IMR-90 (cell line): ENCODE measurements around the gene CDK5R1. TPM values are rescaled to one million over a fixed set of nuclear protein-coding genes. Genes with fewer than 3 reads are reported as not detected.

ENCODE experiments used
- ATAC-seq: fragments of 200-7000 bp; cut with Tn5 transposase; 2 replicates; pipeline ENCODE4 v1.9.1; 2020; ENCODE audit warnings: low read depth, mild to moderate bottlenecking, moderate library complexity
- BruUV-seq: library from RNA; stranded (reverse); fragments of 400-500 nt; replicated peaks from 2 replicates; lab custom pipeline; 2021; lab: Mats Ljungman, UMichigan
- CTCF ChIA-PET: fragments of 300-600 bp; formaldehyde crosslinking; extraction: SDS; loops from one replicate; lab custom pipeline; 2021; ENCODE audit warnings: antibody characterized with exemption; lab: Yijun Ruan, JAX
- POLR2A ChIA-PET: fragments of 300-600 bp; sonication (Branson Sonifier 250); formaldehyde crosslinking; loops from one replicate; lab custom pipeline; 2022; ENCODE audit warnings: antibody characterized with exemption; ENCODE audit not compliant: unreplicated experiment; lab: Charles Lee
- DNase-seq: peaks from one replicate; pipeline ENCODE4 v3.0.0; 2013
- H2AFZ ChIP-seq: replicated peaks from 2 replicates; pipeline ENCODE3; 2013; ENCODE audit warnings: low read length, mild to moderate bottlenecking; ENCODE audit not compliant: poor library complexity
- H2AK5ac ChIP-seq: 2 replicates; pipeline ENCODE4 v1.6.1; 2013; ENCODE audit warnings: low read depth, low read length, inconsistent platforms
- H2AK9ac ChIP-seq: replicated peaks from 2 replicates; pipeline ENCODE3; 2013; ENCODE audit warnings: mild to moderate bottlenecking, low read depth, low read length, moderate library complexity; ENCODE audit not compliant: poor library complexity
- H2BK120ac ChIP-seq: 2 replicates; pipeline ENCODE4 v1.6.1; 2013; ENCODE audit warnings: low read depth, low read length, inconsistent platforms
- H2BK15ac ChIP-seq: 3 replicates; pipeline ENCODE4 v1.6.1; 2013; ENCODE audit warnings: low read depth, low read length, inconsistent platforms
- H2BK20ac ChIP-seq: 2 replicates; pipeline ENCODE4 v1.6.1; 2013; ENCODE audit warnings: low read depth, mild to moderate bottlenecking, inconsistent platforms, low read length, moderate library complexity
- H2BK5ac ChIP-seq: 2 replicates; pipeline ENCODE4 v1.6.1; 2013; ENCODE audit warnings: mild to moderate bottlenecking, low read depth, low read length, inconsistent platforms; ENCODE audit not compliant: poor library complexity, severe bottlenecking
- H3K14ac ChIP-seq: replicated peaks from 2 replicates; pipeline ENCODE4 v1.6.1; 2013; ENCODE audit warnings: low read depth, low read length, inconsistent platforms
- H3K18ac ChIP-seq: 2 replicates; pipeline ENCODE4 v1.6.1; 2013; ENCODE audit warnings: low read depth, low read length, control low read depth
- H3K23ac ChIP-seq: 2 replicates; pipeline ENCODE4 v1.6.1; 2013; ENCODE audit warnings: low read depth, low read length, inconsistent platforms
- H3K27ac ChIP-seq: 2 replicates; pipeline ENCODE4 v1.5.1; 2013; ENCODE audit warnings: mild to moderate bottlenecking, control low read depth, low read length; ENCODE audit not compliant: insufficient read depth
- H3K27me3 ChIP-seq: 2 replicates; pipeline ENCODE4 v1.6.1; 2013; ENCODE audit warnings: low read length; ENCODE audit not compliant: control insufficient read depth, insufficient read depth
- H3K36me3 ChIP-seq: 2 replicates; pipeline ENCODE4 v1.6.1; 2013; ENCODE audit warnings: low read length, mixed read lengths; ENCODE audit not compliant: control insufficient read depth, insufficient read depth
- H3K4ac ChIP-seq: 2 replicates; pipeline ENCODE4 v1.6.1; 2013; ENCODE audit warnings: low read depth, low read length, inconsistent platforms
- H3K4me1 ChIP-seq: 2 replicates; pipeline ENCODE4 v1.6.1; 2013; ENCODE audit warnings: low read length, mixed read lengths; ENCODE audit not compliant: control insufficient read depth, insufficient read depth
- H3K4me2 ChIP-seq: 2 replicates; pipeline ENCODE4 v1.6.1; 2013; ENCODE audit warnings: low read depth, mild to moderate bottlenecking, control low read depth, low read length, moderate library complexity
- H3K4me3 ChIP-seq: 2 replicates; pipeline ENCODE4 v1.5.1; 2013; ENCODE audit warnings: low read depth, mild to moderate bottlenecking, control low read depth, low read length, moderate library complexity; ENCODE audit not compliant: insufficient read depth
- H3K56ac ChIP-seq: 2 replicates; pipeline ENCODE4 v1.6.1; 2013; ENCODE audit warnings: low read length, inconsistent platforms; ENCODE audit not compliant: insufficient read depth; ENCODE audit errors: extremely low read depth
- H3K79me1 ChIP-seq, 2 experiments: 2 replicates each; pipeline ENCODE4 v1.6.1; 2013; ENCODE audit warnings: low read length in 2 of 2, inconsistent platforms in 1 of 2, low read depth in 1 of 2
- H3K9ac ChIP-seq: 2 replicates; pipeline ENCODE4 v1.6.1; 2013; ENCODE audit warnings: low read depth, low read length, control low read depth
- H3K9me1 ChIP-seq: 2 replicates; pipeline ENCODE4 v1.6.1; 2013; ENCODE audit warnings: low read length, inconsistent platforms; ENCODE audit not compliant: insufficient read depth
- H3K9me3 ChIP-seq: 2 replicates; pipeline ENCODE4 v1.6.1; 2013; ENCODE audit warnings: low read length; ENCODE audit not compliant: control insufficient read depth, insufficient read depth
- H4K20me1 ChIP-seq: 2 replicates; pipeline ENCODE4 v1.6.1; 2013; ENCODE audit warnings: low read length, inconsistent platforms; ENCODE audit not compliant: insufficient read depth
- H4K5ac ChIP-seq: 2 replicates; pipeline ENCODE4 v1.6.1; 2013; ENCODE audit warnings: mild to moderate bottlenecking, low read depth, low read length, control low read depth
- H4K8ac ChIP-seq, 2 experiments: 2 replicates each; pipeline ENCODE4 v1.6.1; 2013; ENCODE audit warnings: low read depth in 2 of 2, low read length in 2 of 2, control low read depth in 1 of 2, inconsistent platforms in 1 of 2
- H4K91ac ChIP-seq: 2 replicates; pipeline ENCODE4 v1.6.1; 2013; ENCODE audit warnings: low read depth, low read length, inconsistent platforms; ENCODE audit not compliant: insufficient read depth
- BHLHE40 ChIP-seq: fragments of 150-350 bp; IDR thresholded peaks from 2 replicates; pipeline ENCODE4 v1.6.1; 2016; ENCODE audit warnings: mild to moderate bottlenecking, low read depth, low read length
- CEBPB ChIP-seq: IDR thresholded peaks from 2 replicates; pipeline ENCODE4 v1.6.1; 2012; ENCODE audit warnings: low read depth, low read length, improper control_type of control experiment
- CHD1 ChIP-seq: IDR thresholded peaks from 2 replicates; pipeline ENCODE4 v1.6.1; 2012; ENCODE audit warnings: low read depth, low read length, improper control_type of control experiment
- CTCF ChIP-seq: conservative IDR thresholded peaks from 2 replicates; pipeline ENCODE4 v1.5.1; 2012; ENCODE audit warnings: mild to moderate bottlenecking, low read depth, low read length, improper control_type of control experiment
- FOS ChIP-seq: fragments of 150-350 bp; IDR thresholded peaks from 2 replicates; pipeline ENCODE4 v1.6.1; 2016; ENCODE audit warnings: low read depth, low read length
- MAFK ChIP-seq: IDR thresholded peaks from 2 replicates; pipeline ENCODE4 v1.6.1; 2012; ENCODE audit warnings: low read depth, low read length, improper control_type of control experiment
- MXI1 ChIP-seq: IDR thresholded peaks from 2 replicates; pipeline ENCODE4 v1.6.1; 2012; ENCODE audit warnings: low read depth, mild to moderate bottlenecking, low read length, moderate library complexity, borderline replicate concordance
- NFE2L2 ChIP-seq: fragments of 150-350 bp; IDR thresholded peaks from 2 replicates; pipeline ENCODE4 v1.6.1; 2016; ENCODE audit warnings: low read depth, mild to moderate bottlenecking, low read length
- POLR2A ChIP-seq: IDR thresholded peaks from 2 replicates; pipeline ENCODE4 v1.6.1; 2012; ENCODE audit warnings: mild to moderate bottlenecking, low read depth, low read length
- RAD21 ChIP-seq: IDR thresholded peaks from 2 replicates; pipeline ENCODE4 v1.6.1; 2012; ENCODE audit warnings: low read length, improper control_type of control experiment
- RCOR1 ChIP-seq: IDR thresholded peaks from 2 replicates; pipeline ENCODE4 v1.6.1; 2012; ENCODE audit warnings: mild to moderate bottlenecking, low read length, improper control_type of control experiment; ENCODE audit not compliant: insufficient replicate concordance
- RFX5 ChIP-seq: IDR thresholded peaks from 2 replicates; pipeline ENCODE4 v1.8.0; 2012; ENCODE audit warnings: low read depth, mild to moderate bottlenecking, low read length, moderate library complexity
- SMC3 ChIP-seq: fragments of 150-350 bp; IDR thresholded peaks from 2 replicates; pipeline ENCODE4 v1.6.1; 2016; ENCODE audit warnings: low read depth, mild to moderate bottlenecking, antibody characterized with exemption, low read length, moderate library complexity
- USF2 ChIP-seq: fragments of 150-350 bp; IDR thresholded peaks from 2 replicates; pipeline ENCODE4 v1.6.1; 2017; ENCODE audit warnings: mild to moderate bottlenecking, antibody characterized with exemption, low read length, low read depth
- whole genome bisulfite sequencing, 2 experiments: methylation state at CpG; one replicate each; pipeline versions ENCODE4 v1.1.5 to v1.1.7; 2013; ENCODE audit warnings: missing lambda C conversion rate in 2 of 2; ENCODE audit not compliant: insufficient read length in 1 of 2; ENCODE audit errors: extremely low coverage in 2 of 2; 5-methylcytosine and 5-hydroxymethylcytosine counted together
- dilution Hi-C: fragments of 300-500 bp; cut with HindIII; formaldehyde crosslinking; loops from one replicate; pipeline ENCODE4 v1.14.3; 2018; ENCODE audit warnings: low sequenced_read_pairs; ENCODE audit not compliant: unreplicated experiment
- in situ Hi-C: fragments of 300-500 bp; cut with MboI; formaldehyde crosslinking; loops from 3 replicates; pipeline ENCODE4 v1.14.3; 2019; ENCODE audit warnings: low sequenced_read_pairs, inconsistent platforms, mixed read lengths
- intact Hi-C: fragments of 100-400 bp; cut with micrococcal nuclease; formaldehyde crosslinking; loops from 2 replicates; pipeline ENCODE4 v1.10.0; 2022
- polyA plus RNA-seq, 3 experiments: library from polyadenylated mRNA; depleted of rRNA; stranded (reverse); fragments of >200 nt; gene quantifications; 2 replicates each; pipeline ENCODE4 v1.2.3, GENCODE V29; 2012; ENCODE audit warnings: low replicate concordance in 1 of 3
- total RNA-seq: library from RNA; depleted of rRNA; stranded (reverse); fragments of >200 nt; gene quantifications from 2 replicates; pipeline ENCODE4 v1.2.3, GENCODE V29; 2012

CDK5R1 gene
- total and polyA plus RNA-seq, 2 of the 4 experiments (the other 2 are of a cell fraction), result 0.36 to 0.74 TPM

GRCh38 chr17:32497431-32498205, 10.8 kb downstream of the CDK5R1 start (continued):
- TF ChIP-seq MXI1 (no peak), SMC3 (no peak)

GRCh38 chr17:32498391-32498790, 11.6 kb downstream of the CDK5R1 start:
- H3K18ac ChIP-seq, result no peak overlapping the region
- H2BK20ac ChIP-seq, result no peak overlapping the region; the same call in 1 of the 2 replicates
- H2BK120ac ChIP-seq, result peak overlapping the region; percentile 80; the same call in 1 of the 2 replicates
- H3K9me3 ChIP-seq, result no peaks in the 10 kb centered on the region
- DNase-seq (no peak), ATAC-seq (no peak)
- H4K91ac ChIP-seq, result no peak overlapping the region
- H4K20me1 ChIP-seq, result no peaks in the 10 kb centered on the region; the same call in 1 of the 2 replicates
- no peak overlapping the region for H3K9ac ChIP-seq
- H4K8ac ChIP-seq, result no peak overlapping the region
- BruUV-seq, result no TSS peak
- peaks cover 9% of the 10 kb centered on the region; the same call in 1 of the 2 replicates for H3K4me1 ChIP-seq
- H2AK5ac ChIP-seq, result no peak overlapping the region; the same call in 1 of the 2 replicates
- H4K5ac ChIP-seq, result no peak overlapping the region
- POLR2A ChIA-PET, result no interaction called here
- H3K9me1 ChIP-seq, result peaks cover 5% of the 10 kb centered on the region
- H3K4me3 ChIP-seq, result no peak overlapping the region
- no peak overlapping the region for H2BK15ac ChIP-seq
- intact Hi-C loops, result no loop called here
- H3K23ac ChIP-seq, result no peak overlapping the region
- no peak overlapping the region for H3K14ac ChIP-seq
- TF ChIP-seq BHLHE40 (no peak), SMC3 (no peak), USF2 (no peak), NFE2L2 (no peak), RFX5 (no peak), CEBPB (no peak), CHD1 (no peak), RCOR1 (no peak), MAFK (no peak), CTCF (no peak), RAD21 (no peak), FOS (no peak), MXI1 (no peak), POLR2A (no peak)
- CTCF ChIA-PET, result no interaction called here
- in situ Hi-C loops, result loop anchor here (25.0 kb wide), 1 partner anchor 264 kb away; no protein-coding TSS in a partner anchor
- dilution Hi-C loops, result no loop called here
- no peaks in the 10 kb centered on the region for H3K79me1 ChIP-seq
- peak overlapping the region; percentile 67 for H2AFZ ChIP-seq
- no peaks in the 10 kb centered on the region for H3K36me3 ChIP-seq
- H3K4ac ChIP-seq, result no peak overlapping the region
- H2AK9ac ChIP-seq, result no peak overlapping the region
- H3K27ac ChIP-seq, result no peak overlapping the region
- H2BK5ac ChIP-seq, result no peak overlapping the region
- no peak overlapping the region for H3K4me2 ChIP-seq
- no CpG with 5 or more reads among the region's 9 CpGs for WGBS, 2 experiments
- no peak overlapping the region for H3K56ac ChIP-seq
- peaks cover 3% of the 10 kb centered on the region; the same call in 1 of the 2 replicates for H3K27me3 ChIP-seq
